ENCODE data around the gene CLNK. TPM values are rescaled to one million over a fixed set of nuclear protein-coding genes. Genes with fewer than 3 reads are reported as not detected.

Gene CLNK
- total and polyA plus RNA-seq, 2 of the 13 experiments (the other 11 are each of a cell fraction or from before 2014, with no cell fraction given), result not detected

GRCh38 chr4:10577018-10577417 lies 107.5 kb downstream of the CLNK start:
- ATAC-seq (no peak), DNase-seq (ENCODE audit: low spot score) (no peak), FAIRE-seq (no peak)
- CTCF ChIA-PET (ENCODE audit: low intra/inter-chr PET ratio, low total read pairs), result no interaction called here
- Histone ChIP-seq H3K36me3 (replicated peaks in 1 of 2; ENCODE audit: control insufficient read depth in 1 of 2, insufficient read depth in 2 of 2, low read length in 2 of 2) (no peaks in the 10 kb centered on the region), H2AFZ (ENCODE audit: low read length) (no peak overlapping the region), H3K9me3 (ENCODE audit: low read length) (no peaks in the 10 kb centered on the region), H3K27me3 (ENCODE audit: control insufficient read depth in 1 of 2, insufficient read depth in 2 of 2, low read length in 2 of 2) (peaks cover 0 to 11% of the 10 kb centered on the region in 2 experiments; a peak in 1 of 5 replicates), H3K9ac (ENCODE audit: insufficient read depth, low read depth, low read length) (no peak overlapping the region), H3K4me3 (replicated peaks in 1 of 3; ENCODE audit: insufficient read depth in 1 of 3, low read depth in 2 of 3, low read length in 3 of 3) (no peak overlapping the region), H4K20me1 (ENCODE audit: insufficient read depth, low read length) (no peaks in the 10 kb centered on the region), H3K79me2 (ENCODE audit: insufficient read depth, low read length) (no peaks in the 10 kb centered on the region), H3K27ac (ENCODE audit: extremely low read length, insufficient read depth, low read length) (no peak overlapping the region), H3K4me2 (ENCODE audit: low read depth, low read length) (no peak overlapping the region), H3K4me1 (ENCODE audit: insufficient read depth, low read length) (no peaks in the 10 kb centered on the region)
- in situ Hi-C loops (cut with HindIII; ENCODE audit: extremely low pct_ligation_motif_present, low pct_unique_long_range_greater_than_20kb) (loop anchor here (25.0 kb wide), 1 partner anchor 1135 kb away; no protein-coding TSS in a partner anchor), intact Hi-C loops (cut with micrococcal nuclease; ENCODE audit: unreplicated experiment) (no loop called here)
- 15% methylated on average over 1 of the region's 1 CpG for WGBS (ENCODE audit: low lambda C conversion rate)
- POLR2A ChIA-PET, result no interaction called here
- no TSS peak for BruUV-seq (replicated peaks)
- TF ChIP-seq JDP2 (CRISPR knock-in tag; IDR thresholded peaks at IDR 0.05; ENCODE audit: borderline replicate concordance) (no peak), SOX13 (IDR thresholded peaks at IDR 0.05) (no peak), SOX13 (CRISPR knock-in tag; conservative IDR thresholded peaks at IDR 0.05 in 1 of 2, IDR thresholded peaks at IDR 0.05 in 1 of 2) (no peak), ZNF407 (CRISPR knock-in tag; IDR thresholded peaks at IDR 0.05; ENCODE audit: not compliant biosample characterization) (no peak), SAP130 (CRISPR knock-in tag; IDR thresholded peaks at IDR 0.05; ENCODE audit: low read depth) (no peak), ZNF18 (CRISPR knock-in tag; IDR thresholded peaks at IDR 0.05; ENCODE audit: insufficient replicate concordance) (no peak), RNF219 (CRISPR knock-in tag; IDR thresholded peaks at IDR 0.05) (no peak), SIX4 (CRISPR knock-in tag; IDR thresholded peaks at IDR 0.05) (no peak), NCOA5 (CRISPR knock-in tag; IDR thresholded peaks at IDR 0.05) (no peak), MAFF (IDR thresholded peaks at IDR 0.05; ENCODE audit: low read depth, low read length) (no peak), ZNF235 (CRISPR knock-in tag; IDR thresholded peaks at IDR 0.05; ENCODE audit: borderline replicate concordance) (no peak), MXD4 (CRISPR knock-in tag; IDR thresholded peaks at IDR 0.05) (no peak), ZNF563 (CRISPR knock-in tag; IDR thresholded peaks at IDR 0.05) (no peak)
